Rectal smooth muscle tissue (tissue), 1 donor: ENCODE measurements around the gene TRPC4AP.

Experiments
- H3K27ac ChIP-seq: one replicate; pipeline ENCODE4 v1.7.0; 2013; ENCODE audit warnings: low read depth, low read length, inconsistent platforms
- H3K27me3 ChIP-seq: one replicate; pipeline ENCODE4 v1.7.0; 2013; ENCODE audit warnings: low read length; ENCODE audit not compliant: control insufficient read depth, insufficient read depth
- H3K36me3 ChIP-seq: one replicate; pipeline ENCODE4 v1.7.0; 2013; ENCODE audit warnings: low read length; ENCODE audit not compliant: control insufficient read depth, insufficient read depth
- H3K4me1 ChIP-seq: one replicate; pipeline ENCODE4 v1.7.0; 2013; ENCODE audit warnings: low read length; ENCODE audit not compliant: control insufficient read depth, insufficient read depth
- H3K4me3 ChIP-seq: one replicate; pipeline ENCODE4 v1.7.0; 2013; ENCODE audit warnings: low read length
- H3K9ac ChIP-seq: one replicate; pipeline ENCODE4 v1.7.0; 2013; ENCODE audit warnings: low read length

The TRPC4AP gene

GRCh38 chr20:35006009-35006408 is 86.6 kb downstream of the TRPC4AP start:
- H3K9ac ChIP-seq: no peak overlapping the region
- H3K36me3 ChIP-seq: peaks cover 81% of the 10 kb centered on the region
- H3K27ac ChIP-seq: no peak overlapping the region
- H3K4me1 ChIP-seq: no peaks in the 10 kb centered on the region
- H3K27me3 ChIP-seq: no peaks in the 10 kb centered on the region
- no peak overlapping the region for H3K4me3 ChIP-seq

DNA sequence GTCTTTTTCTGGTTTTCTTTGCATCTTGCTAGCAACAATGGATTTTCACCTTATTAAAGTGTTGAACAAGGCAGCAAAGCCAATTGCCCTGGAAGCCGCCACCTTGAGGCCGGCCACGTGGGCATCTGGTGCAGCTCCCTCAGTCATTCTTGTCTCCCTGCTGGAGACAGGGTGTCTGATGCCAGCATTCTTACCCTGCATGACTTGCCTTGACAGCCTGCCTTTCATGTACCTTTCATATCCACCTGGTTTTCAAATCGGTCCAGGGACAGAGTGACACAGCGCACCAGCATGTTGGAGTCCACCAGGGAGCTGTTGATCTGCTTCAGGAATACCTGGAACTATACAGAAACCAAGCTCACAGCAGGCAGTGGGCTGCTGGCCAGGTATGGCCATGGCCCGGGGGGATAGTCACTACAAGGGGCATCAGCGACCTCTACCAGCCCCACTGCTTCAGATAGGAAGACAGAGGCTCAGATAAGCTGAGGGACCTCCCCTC is 87.1 kb downstream of the TRPC4AP start:
- H3K4me3 ChIP-seq: no peak overlapping the region
- H3K27me3 ChIP-seq: no peaks in the 10 kb centered on the region
- no peaks in the 10 kb centered on the region for H3K4me1 ChIP-seq
- no peak overlapping the region for H3K9ac ChIP-seq
- peaks cover 82% of the 10 kb centered on the region for H3K36me3 ChIP-seq
- H3K27ac ChIP-seq: no peak overlapping the region

GRCh38 chr20:35004749-35005462 is 87.7 kb downstream of the TRPC4AP start:
- no peaks in the 10 kb centered on the region for H3K4me1 ChIP-seq
- no peak overlapping the region for H3K4me3 ChIP-seq
- peaks cover 77% of the 10 kb centered on the region for H3K36me3 ChIP-seq
- H3K27ac ChIP-seq: no peak overlapping the region
- no peak overlapping the region for H3K9ac ChIP-seq
- no peaks in the 10 kb centered on the region for H3K27me3 ChIP-seq

GRCh38 chr20:35004051-35004725 is 88.4 kb downstream of the TRPC4AP start:
- H3K27me3 ChIP-seq: no peaks in the 10 kb centered on the region
- H3K4me1 ChIP-seq: no peaks in the 10 kb centered on the region
- H3K9ac ChIP-seq: no peak overlapping the region
- no peak overlapping the region for H3K4me3 ChIP-seq
- no peak overlapping the region for H3K27ac ChIP-seq
- peaks cover 72% of the 10 kb centered on the region for H3K36me3 ChIP-seq

GRCh38 chr20:35003211-35004031 is 89.2 kb downstream of the TRPC4AP start:
- Histone ChIP-seq H3K27me3 (no peaks in the 10 kb centered on the region), H3K4me1 (no peaks in the 10 kb centered on the region), H3K9ac (no peak overlapping the region), H3K4me3 (no peak overlapping the region), H3K27ac (no peak overlapping the region), H3K36me3 (peaks cover 67% of the 10 kb centered on the region)

- Histone ChIP-seq H3K4me1 (no peaks in the 10 kb centered on the region), H3K27me3 (no peaks in the 10 kb centered on the region), H3K27ac (no peak overlapping the region), H3K9ac (no peak overlapping the region), H3K4me3 (no peak overlapping the region), H3K36me3 (peaks cover 67% of the 10 kb centered on the region)
These were observed 90.0 kb downstream of the TRPC4AP start for GRCh38 chr20:35002426-35003210.

DNA sequence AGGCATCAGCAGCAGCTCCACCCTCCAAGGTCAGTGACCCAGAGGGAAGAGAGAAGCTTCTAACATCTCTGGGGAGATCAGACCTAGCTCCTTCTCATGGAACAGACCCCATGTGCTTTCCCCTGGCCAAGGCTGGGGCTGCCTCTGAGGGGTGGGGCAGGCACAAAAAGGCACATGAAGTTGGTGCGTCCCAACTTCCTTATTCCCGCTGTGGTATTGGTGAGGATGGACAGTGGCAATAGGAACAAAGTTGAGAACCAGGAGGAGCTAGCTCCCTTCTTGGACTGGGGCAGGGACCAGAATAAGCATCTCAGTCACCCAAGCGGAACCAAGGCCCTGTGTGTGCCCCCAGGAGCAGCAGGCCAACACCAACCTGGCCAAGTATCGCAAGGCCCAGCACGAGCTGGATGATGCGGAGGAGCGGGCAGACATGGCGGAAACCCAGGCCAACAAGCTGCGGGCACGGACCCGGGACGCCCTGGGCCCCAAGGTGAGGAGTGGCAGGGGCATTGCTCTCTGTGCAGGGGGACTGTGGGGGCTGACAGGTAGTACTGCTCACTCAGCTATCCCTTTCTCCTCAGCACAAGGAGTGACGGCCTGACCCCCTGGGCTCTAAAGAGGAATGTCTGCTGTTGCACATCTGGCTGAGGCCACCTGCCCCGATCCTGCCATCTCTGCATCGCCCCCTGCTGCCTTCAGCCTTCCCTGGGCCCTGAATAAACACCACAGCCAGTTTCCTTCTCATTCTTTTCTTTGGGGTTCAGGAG is 90.8 kb downstream of the TRPC4AP start:
- Histone ChIP-seq H3K27me3 (no peaks in the 10 kb centered on the region), H3K4me3 (no peak overlapping the region), H3K36me3 (peaks cover 63% of the 10 kb centered on the region), H3K4me1 (no peaks in the 10 kb centered on the region), H3K27ac (no peak overlapping the region), H3K9ac (no peak overlapping the region)

DNA sequence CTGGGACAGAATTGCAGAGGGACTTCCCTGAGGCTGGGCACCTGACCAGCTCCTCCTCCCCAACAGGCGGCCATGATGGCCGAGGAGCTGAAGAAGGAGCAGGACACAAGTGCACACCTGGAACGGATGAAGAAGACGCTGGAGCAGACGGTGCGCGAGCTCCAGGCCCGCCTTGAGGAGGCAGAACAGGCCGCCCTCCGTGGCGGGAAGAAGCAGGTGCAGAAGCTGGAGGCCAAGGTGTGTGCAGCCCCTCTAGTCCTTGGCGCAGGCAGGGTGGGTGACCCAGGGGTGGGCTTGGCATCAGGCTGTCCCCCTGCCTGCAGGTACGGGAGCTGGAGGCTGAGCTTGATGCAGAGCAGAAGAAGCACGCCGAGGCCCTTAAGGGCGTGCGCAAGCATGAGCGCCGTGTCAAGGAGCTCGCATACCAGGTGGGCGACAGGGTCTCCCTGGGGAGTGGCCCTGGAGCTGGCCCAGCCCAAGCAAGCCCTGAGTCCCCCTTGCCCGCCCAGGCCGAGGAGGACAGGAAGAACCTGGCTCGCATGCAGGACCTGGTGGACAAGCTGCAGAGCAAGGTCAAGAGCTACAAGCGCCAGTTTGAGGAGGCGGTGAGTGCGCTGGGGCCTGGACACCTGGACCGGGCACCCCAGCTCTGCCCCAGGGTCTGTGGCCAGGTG is 91.5 kb downstream of the TRPC4AP start:
- H3K36me3 ChIP-seq: peaks cover 56% of the 10 kb centered on the region
- H3K27ac ChIP-seq: no peak overlapping the region
- no peak overlapping the region for H3K4me3 ChIP-seq

GRCh38 chr20:35000311-35000921 is 92.2 kb downstream of the TRPC4AP start:
- no peaks in the 10 kb centered on the region for H3K27me3 ChIP-seq
- no peak overlapping the region for H3K4me3 ChIP-seq
- peaks cover 56% of the 10 kb centered on the region for H3K36me3 ChIP-seq
- no peak overlapping the region for H3K27ac ChIP-seq
- no peak overlapping the region for H3K9ac ChIP-seq
- H3K4me1 ChIP-seq: no peaks in the 10 kb centered on the region

More for the DNA sequence above, 91.5 kb downstream of the TRPC4AP start:
- Histone ChIP-seq H3K4me1 (no peaks in the 10 kb centered on the region), H3K27me3 (no peaks in the 10 kb centered on the region), H3K9ac (no peak overlapping the region)

DNA sequence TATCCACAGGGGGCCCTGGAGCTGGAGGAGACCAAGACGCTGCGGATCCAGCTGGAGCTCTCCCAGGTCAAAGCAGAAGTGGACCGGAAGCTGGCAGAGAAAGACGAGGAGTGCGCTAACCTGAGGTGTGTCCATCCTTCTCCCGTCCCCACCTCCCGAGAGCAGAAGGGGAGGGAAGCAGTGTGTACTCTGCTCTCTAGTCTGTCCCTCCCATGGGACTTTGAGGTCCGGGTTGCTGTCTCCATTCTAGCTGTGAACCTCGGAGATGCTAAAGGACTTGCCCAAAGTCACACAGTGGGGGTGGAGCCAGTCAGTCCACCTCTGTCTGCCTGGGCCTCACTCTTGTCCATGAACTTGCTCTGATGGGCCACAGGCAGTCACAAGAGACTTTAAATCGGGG is 92.8 kb downstream of the TRPC4AP start:
- peaks cover 52% of the 10 kb centered on the region for H3K36me3 ChIP-seq
- H3K27ac ChIP-seq: no peak overlapping the region
- no peaks in the 10 kb centered on the region for H3K4me1 ChIP-seq
- H3K4me3 ChIP-seq: no peak overlapping the region
- H3K9ac ChIP-seq: no peak overlapping the region
- no peaks in the 10 kb centered on the region for H3K27me3 ChIP-seq

DNA sequence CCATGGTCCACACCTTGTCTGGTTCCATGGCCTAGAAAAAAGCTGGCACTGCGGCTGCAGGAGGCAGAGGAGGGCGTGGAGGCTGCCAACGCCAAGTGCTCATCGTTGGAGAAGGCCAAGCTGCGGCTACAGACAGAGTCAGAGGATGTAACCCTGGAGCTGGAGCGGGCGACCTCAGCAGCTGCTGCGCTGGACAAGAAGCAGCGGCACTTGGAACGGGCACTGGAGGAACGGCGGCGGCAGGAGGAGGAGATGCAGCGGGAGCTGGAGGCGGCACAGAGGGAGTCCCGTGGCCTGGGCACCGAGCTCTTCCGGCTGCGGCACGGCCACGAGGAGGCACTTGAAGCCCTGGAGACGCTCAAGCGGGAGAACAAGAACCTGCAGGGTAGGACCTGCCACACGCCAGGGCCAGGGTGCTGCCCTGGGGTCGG is 93.6 kb downstream of the TRPC4AP start:
- peaks cover 44% of the 10 kb centered on the region for H3K36me3 ChIP-seq
- H3K9ac ChIP-seq: no peak overlapping the region
- H3K4me1 ChIP-seq: no peaks in the 10 kb centered on the region

More for the DNA sequence above, 93.6 kb downstream of the TRPC4AP start:
- H3K4me3 ChIP-seq: no peak overlapping the region
- H3K27me3 ChIP-seq: no peaks in the 10 kb centered on the region
- no peak overlapping the region for H3K27ac ChIP-seq
